NCI-H526 (cell line): Measurements from ENCODE around the gene NDRG4.

Experiments used
- DNase-seq, 2 experiments: peaks; one replicate each; lab custom pipeline; 2025; lab: John Stamatoyannopoulos, UW

Gene NDRG4

GRCh38 chr16:58543685-58544084 is 43.7 kb downstream of the NDRG4 start:
- DNase-seq, result no peak

- DNase-seq, result no peak
Measured at GRCh38 chr16:58548378-58548777, 48.4 kb downstream of the NDRG4 start.

GRCh38 chr16:58551496-58551895 is 51.6 kb downstream of the NDRG4 start:
- DNase-seq, result no peak

- no peak for DNase-seq
Measured at GRCh38 chr16:58556678-58557077, 56.7 kb downstream of the NDRG4 start.
